ENCODE data around the gene SLC26A11. TPM values are rescaled to one million over a fixed set of nuclear protein-coding genes. Genes with fewer than 3 reads are reported as not detected.
"Not testable (repeated sequence)": the region's sequence is repeated elsewhere in the genome, so short reads cannot be mapped to it uniquely, and the experiment has no call there.

The SLC26A11 gene
- total RNA-seq, 3 donors from 2014 or later (not counting 1 experiment from before 2014, with no cell fraction given), result 33.9 to 37.6 (median 35.8) TPM

DNA sequence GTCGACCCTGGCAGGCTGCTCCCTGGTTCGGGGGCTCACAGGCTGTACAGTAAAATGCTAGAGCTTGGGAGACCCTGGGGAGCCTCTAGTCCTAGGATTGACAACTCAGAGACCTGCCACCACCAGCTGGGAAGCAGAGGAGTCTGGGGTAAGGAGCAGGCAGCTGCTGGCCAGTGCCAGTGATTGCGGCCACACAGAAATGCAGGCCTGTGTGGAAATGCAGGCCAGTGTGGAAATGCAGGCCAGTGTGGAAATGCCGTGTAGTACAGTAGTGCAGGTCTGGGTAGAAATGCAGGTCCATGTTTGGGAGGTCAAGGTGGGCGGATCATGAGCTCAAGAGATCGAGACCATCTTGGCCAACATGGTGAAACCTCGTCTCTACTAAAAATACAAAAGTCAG is 23.6 kb upstream of the SLC26A11 start:
- DNase-seq (no peak), ATAC-seq (no peak)
- Histone ChIP-seq H3K36me3 (ENCODE audit: control insufficient read depth, insufficient read depth, low read length) (no peaks in the 10 kb centered on the region), H3K4me1 (ENCODE audit: control insufficient read depth, insufficient read depth, low read length) (no peaks in the 10 kb centered on the region), H3K4me3 (ENCODE audit: low read length) (no peak overlapping the region), H3K27me3 (ENCODE audit: control insufficient read depth, insufficient read depth, low read length) (no peaks in the 10 kb centered on the region), H3K27ac (ENCODE audit: low read length) (no peak overlapping the region), H3K9me3 (ENCODE audit: control insufficient read depth, insufficient read depth, low read length) (no peaks in the 10 kb centered on the region)
- TF ChIP-seq, protein P1, sequence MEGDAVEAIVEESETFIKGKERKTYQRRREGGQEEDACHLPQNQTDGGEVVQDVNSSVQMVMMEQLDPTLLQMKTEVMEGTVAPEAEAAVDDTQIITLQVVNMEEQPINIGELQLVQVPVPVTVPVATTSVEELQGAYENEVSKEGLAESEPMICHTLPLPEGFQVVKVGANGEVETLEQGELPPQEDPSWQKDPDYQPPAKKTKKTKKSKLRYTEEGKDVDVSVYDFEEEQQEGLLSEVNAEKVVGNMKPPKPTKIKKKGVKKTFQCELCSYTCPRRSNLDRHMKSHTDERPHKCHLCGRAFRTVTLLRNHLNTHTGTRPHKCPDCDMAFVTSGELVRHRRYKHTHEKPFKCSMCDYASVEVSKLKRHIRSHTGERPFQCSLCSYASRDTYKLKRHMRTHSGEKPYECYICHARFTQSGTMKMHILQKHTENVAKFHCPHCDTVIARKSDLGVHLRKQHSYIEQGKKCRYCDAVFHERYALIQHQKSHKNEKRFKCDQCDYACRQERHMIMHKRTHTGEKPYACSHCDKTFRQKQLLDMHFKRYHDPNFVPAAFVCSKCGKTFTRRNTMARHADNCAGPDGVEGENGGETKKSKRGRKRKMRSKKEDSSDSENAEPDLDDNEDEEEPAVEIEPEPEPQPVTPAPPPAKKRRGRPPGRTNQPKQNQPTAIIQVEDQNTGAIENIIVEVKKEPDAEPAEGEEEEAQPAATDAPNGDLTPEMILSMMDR (IDR thresholded peaks at IDR 0.05), result no peak
- no peaks in the 10 kb centered on the region for H3K9me3 Mint-ChIP-seq
- 95% methylated on average over 7 of the region's 7 CpGs for WGBS (ENCODE audit: insufficient coverage)
- H3K4me1 Mint-ChIP-seq, result no peaks in the 10 kb centered on the region
- intact Hi-C loops (cut with micrococcal nuclease), result loop anchor here (1.0 kb wide), 1 partner anchor 57 kb away; no protein-coding TSS in a partner anchor
- H3K27ac Mint-ChIP-seq, result no peak overlapping the region
- H3K27me3 Mint-ChIP-seq (ENCODE audit: low read depth in 2 of 2), result peaks cover 0 to 7% of the 10 kb centered on the region in 2 donors
- H3K4me3 Mint-ChIP-seq, result no peak overlapping the region
- no peaks in the 10 kb centered on the region for H3K36me3 Mint-ChIP-seq

- no peak overlapping the region for H3K27ac Mint-ChIP-seq
Measured at GRCh38 chr17:80198144-80198661, 22.0 kb upstream of the SLC26A11 start.

GRCh38 chr17:80199295-80199694 is 20.9 kb upstream of the SLC26A11 start:
- H3K36me3 Mint-ChIP-seq; H3K4me3 Mint-ChIP-seq; H3K4me1 Mint-ChIP-seq; ATAC-seq; H3K36me3 ChIP-seq (ENCODE audit: control insufficient read depth, insufficient read depth, low read length); H3K4me3 ChIP-seq (ENCODE audit: low read length); H3K9me3 Mint-ChIP-seq; H3K4me1 ChIP-seq (ENCODE audit: control insufficient read depth, insufficient read depth, low read length); intact Hi-C loops (cut with micrococcal nuclease); H3K27ac Mint-ChIP-seq; H3K9me3 ChIP-seq (ENCODE audit: control insufficient read depth, insufficient read depth, low read length); DNase-seq; H3K27me3 Mint-ChIP-seq (ENCODE audit: low read depth in 2 of 2); H3K27me3 ChIP-seq (ENCODE audit: control insufficient read depth, insufficient read depth, low read length); H3K27ac ChIP-seq (ENCODE audit: low read length): not testable (repeated sequence)
- 73% methylated on average over 5 of the region's 6 CpGs for WGBS (ENCODE audit: insufficient coverage)

More at GRCh38 chr17:80198144-80198661, 22.0 kb upstream of the SLC26A11 start:
- H3K4me1 Mint-ChIP-seq, result no peaks in the 10 kb centered on the region
- Histone ChIP-seq H3K9me3 (ENCODE audit: control insufficient read depth, insufficient read depth, low read length) (no peaks in the 10 kb centered on the region), H3K4me3 (ENCODE audit: low read length) (no peak overlapping the region), H3K27ac (ENCODE audit: low read length) (no peak overlapping the region), H3K4me1 (ENCODE audit: control insufficient read depth, insufficient read depth, low read length) (no peaks in the 10 kb centered on the region), H3K36me3 (ENCODE audit: control insufficient read depth, insufficient read depth, low read length) (no peaks in the 10 kb centered on the region), H3K27me3 (ENCODE audit: control insufficient read depth, insufficient read depth, low read length) (no peaks in the 10 kb centered on the region)
- 92% methylated on average over 27 of the region's 27 CpGs for WGBS (ENCODE audit: insufficient coverage)
- intact Hi-C loops (cut with micrococcal nuclease), result no loop called here
- no peaks in the 10 kb centered on the region for H3K9me3 Mint-ChIP-seq
- DNase-seq (no peak), ATAC-seq (no peak)
- no peak overlapping the region for H3K4me3 Mint-ChIP-seq
- no peaks in the 10 kb centered on the region for H3K36me3 Mint-ChIP-seq
- TF ChIP-seq, protein P1 (IDR thresholded peaks at IDR 0.05), result no peak
- H3K27me3 Mint-ChIP-seq (ENCODE audit: low read depth in 2 of 2), result peaks cover 0 to 7% of the 10 kb centered on the region in 2 donors

DNA sequence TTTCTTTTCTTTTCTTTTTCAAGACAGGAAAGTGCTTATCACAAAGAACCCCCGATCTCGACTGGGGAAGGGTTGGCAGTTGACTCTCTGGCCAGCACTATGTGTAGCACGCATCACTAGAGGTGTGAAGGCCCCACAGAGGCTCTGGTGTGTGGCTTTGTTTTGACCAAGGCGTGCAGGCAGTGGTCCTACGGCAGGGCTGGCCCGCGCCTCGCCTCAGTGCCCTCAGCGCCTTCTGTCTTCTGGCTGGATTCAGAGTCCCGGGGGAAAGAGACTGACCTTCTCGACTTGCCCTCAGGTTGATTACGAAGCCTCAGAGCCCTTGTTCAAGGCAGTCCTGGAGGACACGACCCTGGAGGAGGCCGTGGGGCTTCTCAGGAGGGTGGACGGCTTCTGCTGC is 18.8 kb upstream of the SLC26A11 start:
- Mint-ChIP-seq H3K4me3 (no peak overlapping the region), H3K36me3 (no peaks in the 10 kb centered on the region), H3K9me3 (no peaks in the 10 kb centered on the region), H3K27me3 (ENCODE audit: low read depth in 2 of 2) (no peaks in the 10 kb centered on the region), H3K4me1 (no peaks in the 10 kb centered on the region), H3K27ac (no peak overlapping the region)
- no peak for DNase-seq
- Histone ChIP-seq H3K9me3 (ENCODE audit: control insufficient read depth, insufficient read depth, low read length) (no peaks in the 10 kb centered on the region), H3K4me1 (ENCODE audit: control insufficient read depth, insufficient read depth, low read length) (no peaks in the 10 kb centered on the region), H3K27ac (ENCODE audit: low read length) (no peak overlapping the region), H3K27me3 (ENCODE audit: control insufficient read depth, insufficient read depth, low read length) (no peaks in the 10 kb centered on the region), H3K4me3 (ENCODE audit: low read length) (no peak overlapping the region), H3K36me3 (ENCODE audit: control insufficient read depth, insufficient read depth, low read length) (no peaks in the 10 kb centered on the region)
- TF ChIP-seq, protein P1 (IDR thresholded peaks at IDR 0.05), result no peak
- 82% methylated on average over 15 of the region's 15 CpGs for WGBS (ENCODE audit: insufficient coverage)
- ATAC-seq, result no peak
- intact Hi-C loops (cut with micrococcal nuclease), result no loop called here
